ENCODE measurements around the gene PHF21B.
A peak's percentile ranks its signal among the peaks of the same experiment; 100 is the strongest.

The PHF21B gene

DNA sequence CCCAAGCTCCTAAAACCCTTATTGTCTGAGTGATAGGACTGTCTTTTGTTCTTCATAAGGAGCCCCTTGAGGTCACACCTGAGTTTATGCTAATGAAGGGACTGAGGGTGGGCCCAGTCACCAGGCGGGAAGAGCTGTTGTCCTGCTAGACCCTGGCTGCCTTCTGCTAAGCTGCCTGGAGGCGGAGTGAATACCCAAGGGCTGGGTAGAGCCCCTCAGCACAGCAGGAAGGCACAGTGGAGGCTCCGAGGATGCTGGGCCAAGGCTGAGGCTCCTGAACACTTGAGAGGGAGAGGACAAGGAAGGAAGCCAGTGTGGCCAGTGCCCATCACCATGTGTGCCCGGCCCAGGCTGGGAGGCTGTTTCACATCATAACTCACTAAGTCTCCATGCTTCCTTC is 4.8 kb upstream of the PHF21B start:
- no peak for DNase-seq (ENCODE audit: low spot score)

DNA sequence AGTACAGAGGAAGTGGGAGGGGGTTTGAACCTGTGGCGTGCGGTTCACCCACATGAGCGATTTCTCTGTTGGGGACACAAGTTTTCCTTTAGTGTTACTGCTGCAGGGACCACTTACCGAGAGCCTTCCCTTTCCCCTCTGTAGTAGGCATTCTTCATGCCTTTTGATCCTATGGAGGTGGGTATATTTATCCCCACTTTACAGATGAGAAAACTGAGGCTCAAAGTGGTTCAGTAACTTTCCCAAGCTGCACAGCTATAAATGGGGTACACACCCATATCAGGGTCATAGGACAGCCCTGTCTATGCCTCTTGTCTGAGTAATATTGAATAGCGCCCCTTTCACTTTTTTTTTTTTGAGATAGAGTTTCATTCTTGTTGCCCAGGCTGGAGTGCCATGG is 3.3 kb upstream of the PHF21B start:
- no peak for DNase-seq (ENCODE audit: low spot score)

DNA sequence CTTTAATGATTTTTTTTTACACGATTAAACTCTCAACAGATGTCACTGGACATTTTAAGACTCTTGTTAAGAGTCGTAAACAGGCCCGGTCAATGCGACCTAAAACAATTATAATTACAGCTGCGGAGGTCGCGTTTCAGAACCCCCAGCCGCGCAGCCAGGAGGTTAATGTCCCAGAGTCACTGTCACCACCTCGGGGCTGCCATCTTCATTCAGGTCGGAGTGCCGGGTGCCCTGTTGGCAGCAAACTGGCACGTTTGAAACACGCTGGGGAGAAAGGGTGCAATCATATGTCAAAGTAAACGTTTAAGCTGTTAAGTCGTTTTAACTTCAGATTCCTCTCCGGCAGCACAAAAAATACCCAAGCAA is 711 bp upstream of the PHF21B start:
- DNase-seq (ENCODE audit: low spot score), result no peak

DNA sequence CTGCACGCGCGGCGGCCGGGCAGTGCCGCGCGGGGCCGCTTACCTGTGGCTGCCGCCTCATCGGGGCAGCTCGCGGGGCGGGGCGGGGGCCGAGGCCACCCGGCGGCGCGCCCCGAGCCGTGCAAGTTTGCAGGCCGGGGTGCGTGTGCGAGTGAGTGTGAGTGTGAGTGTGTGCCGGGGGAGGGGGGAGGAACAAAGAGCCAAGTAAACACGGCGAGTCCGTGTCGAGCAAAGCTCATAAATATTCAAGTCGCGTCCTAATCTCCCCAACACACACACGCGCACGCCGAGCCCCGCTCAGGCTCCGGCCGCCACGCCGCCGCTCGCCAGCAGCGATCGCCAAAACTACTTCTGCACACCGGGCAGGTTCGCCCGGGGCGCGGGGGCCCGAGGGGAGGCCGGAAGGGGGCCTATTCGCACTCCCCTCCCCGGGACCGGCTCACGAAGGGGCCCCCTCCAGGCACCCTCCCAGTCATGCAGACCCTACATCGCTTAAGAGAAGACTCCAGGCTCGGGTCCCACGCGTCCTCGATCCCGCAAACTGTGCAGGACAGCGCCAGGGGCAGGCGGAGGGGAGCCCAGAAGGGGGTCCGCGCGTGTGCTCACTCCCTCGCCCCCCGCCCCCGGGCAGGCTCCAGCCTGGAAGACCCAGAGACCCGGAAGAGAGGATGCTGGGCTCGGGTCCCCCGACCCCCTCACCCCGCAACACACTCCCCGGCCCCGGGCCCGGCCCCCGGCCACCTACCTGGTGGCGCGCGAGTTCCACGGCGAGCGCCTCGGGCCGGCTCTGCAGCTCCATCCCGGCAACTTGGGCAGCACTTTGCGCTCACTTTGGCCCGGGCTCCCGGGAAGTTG is 827 bp downstream of the PHF21B start:
- peak; percentile 36 for DNase-seq (ENCODE audit: low spot score)

DNA sequence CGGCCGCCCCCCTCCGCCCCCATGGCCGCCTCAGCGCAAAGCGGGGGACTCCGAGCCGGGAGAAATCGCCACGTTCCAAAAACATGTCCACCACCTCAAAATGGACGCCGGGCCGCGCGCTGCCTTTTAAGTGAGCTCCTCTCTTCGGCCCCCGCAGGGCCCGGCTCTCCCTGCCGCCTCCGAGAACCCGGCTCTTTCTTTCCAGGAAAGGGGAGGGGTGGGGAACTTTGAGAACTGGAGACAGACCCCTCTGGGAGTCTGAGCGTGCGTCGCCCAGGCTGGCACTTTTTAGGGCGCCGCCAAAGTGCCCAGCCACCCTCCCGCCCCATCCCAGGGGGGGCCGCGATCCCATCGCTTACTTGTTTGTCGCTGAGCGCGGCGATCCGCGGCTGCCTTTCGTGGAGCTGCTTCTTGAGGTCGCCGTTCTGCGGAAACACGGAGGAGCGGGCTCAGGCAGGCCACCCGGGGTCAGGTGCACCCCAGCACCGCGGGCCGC is 1.6 kb downstream of the PHF21B start:
- no peak for DNase-seq (ENCODE audit: low spot score)

DNA sequence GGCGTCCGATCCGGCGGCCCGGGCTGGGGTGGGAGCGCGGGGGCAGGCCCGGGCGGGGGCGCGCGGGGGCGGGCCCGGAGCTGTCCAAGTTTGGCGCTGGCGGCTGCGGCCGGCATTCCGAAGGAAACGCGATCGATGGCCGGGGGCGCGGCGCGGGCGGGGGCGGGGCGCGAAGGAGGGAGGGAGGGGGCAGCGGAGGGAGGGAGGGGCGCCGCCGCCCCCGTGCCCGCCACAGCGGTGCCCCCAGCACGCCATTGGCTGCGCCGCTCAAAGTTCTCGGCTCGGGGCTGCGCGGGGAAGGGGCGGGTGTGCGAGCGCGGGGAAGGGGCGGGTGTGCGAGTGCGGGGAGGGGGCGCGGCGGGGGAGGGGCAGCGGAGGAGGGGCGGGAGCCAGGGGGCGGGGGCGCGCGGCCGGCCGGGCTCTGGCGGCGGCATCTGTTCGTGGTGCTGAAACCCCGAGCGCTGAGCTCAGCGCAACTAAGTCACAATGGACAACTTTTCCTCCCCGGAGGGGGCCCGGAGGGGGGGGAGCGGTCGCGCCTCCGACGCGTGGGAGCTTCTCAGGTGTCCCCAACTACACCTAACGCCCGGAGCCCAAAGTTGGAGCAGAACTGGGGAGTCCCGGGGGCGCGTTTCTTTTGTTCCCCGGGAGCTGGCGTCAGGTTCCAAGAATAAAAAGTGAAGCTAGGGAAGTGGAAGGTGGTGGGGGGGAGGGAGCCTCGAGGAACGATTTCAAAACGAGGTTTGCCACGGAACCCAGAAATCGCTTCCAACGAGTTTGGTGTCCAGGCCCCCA is 2.2 kb downstream of the PHF21B start:
- peak; percentile 64 for DNase-seq (ENCODE audit: low spot score)

DNA sequence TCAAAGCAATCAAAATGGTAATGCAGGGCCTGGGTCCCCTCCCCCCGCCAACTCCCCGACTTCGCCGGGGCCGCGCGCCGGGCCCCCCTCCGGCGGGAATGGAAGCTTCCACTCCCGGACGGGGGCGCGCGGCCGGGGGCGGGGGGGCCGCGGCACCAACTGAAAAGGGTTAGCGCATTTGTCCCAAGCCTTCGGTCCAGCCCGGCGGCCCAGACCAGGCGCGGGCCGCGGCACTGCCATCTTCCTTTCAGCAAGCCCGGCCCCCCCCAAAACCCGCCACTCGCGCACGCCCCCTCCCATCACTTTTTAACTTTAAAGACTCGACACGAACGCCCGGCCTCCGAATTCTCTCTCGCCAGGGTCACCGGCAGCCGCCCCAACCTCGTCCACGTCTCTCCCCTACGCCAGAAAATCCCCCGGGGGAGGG is 2.8 kb downstream of the PHF21B start:
- no peak for DNase-seq (ENCODE audit: low spot score)

DNA sequence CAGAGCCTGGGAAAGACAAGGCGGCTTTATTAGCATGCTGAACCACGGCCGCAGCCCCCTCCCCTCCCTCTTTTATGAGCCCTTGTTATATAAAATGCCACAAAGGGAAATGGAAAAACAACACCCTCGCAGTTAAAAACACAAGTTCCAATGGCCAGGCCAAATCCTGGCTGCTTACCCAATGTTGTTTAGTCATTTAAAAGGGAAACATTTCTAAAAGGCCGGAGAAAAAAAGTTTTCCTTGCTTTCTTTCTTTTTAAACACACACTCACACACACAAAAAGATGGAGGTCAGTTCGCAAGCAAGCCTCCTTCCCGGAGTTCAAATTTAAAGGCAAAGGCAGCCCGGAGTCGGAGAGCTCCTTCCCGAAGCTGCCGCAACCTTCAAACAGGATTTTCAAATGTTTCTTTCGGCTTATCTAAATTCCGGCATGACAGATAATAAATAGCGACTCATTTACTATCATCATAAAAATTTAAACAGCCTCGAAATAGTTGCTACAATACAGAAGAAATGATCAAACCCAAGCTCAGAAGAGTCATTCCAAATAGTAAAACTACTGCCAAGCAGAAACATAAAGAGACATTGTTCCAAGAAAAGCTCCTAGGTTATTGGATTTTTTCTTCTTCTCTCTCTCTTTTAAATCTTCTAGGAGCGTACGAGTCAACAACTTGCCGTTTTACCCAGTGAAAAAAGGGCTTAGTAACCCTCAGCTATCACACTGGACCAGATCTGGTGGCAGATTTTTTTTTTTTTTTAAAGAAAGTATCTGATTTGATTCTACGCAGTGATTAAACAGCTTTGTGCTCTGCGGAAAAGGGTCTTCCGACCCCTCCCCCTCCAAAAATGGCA is 3.5 kb downstream of the PHF21B start:
- DNase-seq (ENCODE audit: low spot score), result no peak

DNA sequence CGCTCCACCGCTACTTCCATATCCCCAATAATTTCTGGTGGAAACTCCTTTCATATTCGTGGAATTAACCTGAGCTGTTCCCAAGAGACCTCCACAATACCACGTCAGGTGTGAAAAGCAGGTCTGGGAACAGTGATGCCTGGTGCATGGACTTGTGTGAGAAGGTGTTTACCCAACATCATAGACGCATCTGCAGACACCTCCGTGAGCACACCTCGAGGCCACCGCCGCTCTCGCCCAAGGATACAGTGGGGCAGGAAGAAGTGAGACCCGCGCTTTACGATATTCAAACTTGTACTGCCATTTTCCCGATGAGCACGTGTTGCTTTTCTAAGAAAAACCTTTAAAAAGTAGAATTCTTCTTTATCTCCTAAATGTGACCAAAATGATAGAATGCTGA is 8.2 kb downstream of the PHF21B start:
- no peak for DNase-seq (ENCODE audit: low spot score)

DNA sequence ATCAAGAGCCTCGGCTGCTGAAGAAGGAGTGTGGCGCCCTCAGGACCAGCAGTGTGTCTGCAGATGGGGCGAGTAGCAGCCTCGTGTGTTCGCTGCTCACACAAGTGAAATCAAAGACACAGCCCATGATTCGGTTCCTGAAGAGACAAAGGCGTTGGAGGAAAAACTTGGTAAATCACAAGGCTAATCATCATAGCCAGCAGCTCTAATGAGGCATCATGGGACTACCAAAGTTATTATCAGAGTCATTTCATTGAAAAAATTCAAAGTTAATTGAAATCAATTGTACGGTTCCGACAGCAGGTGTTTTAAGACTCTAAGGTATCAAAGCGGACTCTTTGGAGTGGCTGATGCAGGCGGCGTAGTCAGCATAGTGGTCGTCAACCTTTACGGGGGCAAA is 9.5 kb downstream of the PHF21B start:
- no peak for DNase-seq (ENCODE audit: low spot score)

DNA sequence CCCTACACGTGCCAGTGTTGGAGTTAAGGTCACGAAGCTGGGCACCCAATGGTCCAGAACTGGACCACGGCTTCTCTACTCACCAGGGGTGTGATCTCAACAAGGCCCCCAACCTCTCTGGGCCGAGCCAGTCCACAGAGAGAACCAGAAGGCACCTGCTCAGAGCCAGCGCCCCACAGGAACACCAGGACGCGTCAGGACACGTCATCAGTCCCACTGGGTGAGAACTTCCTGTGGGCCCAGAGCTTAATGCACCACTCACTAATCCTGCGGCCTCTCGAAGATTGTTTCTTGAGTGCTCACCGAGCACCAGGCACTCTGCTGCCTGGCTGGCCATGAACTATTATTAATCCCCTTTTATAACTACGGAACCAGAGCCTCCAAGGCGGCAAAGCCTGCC is 10.1 kb downstream of the PHF21B start:
- no peak for DNase-seq (ENCODE audit: low spot score)

DNA sequence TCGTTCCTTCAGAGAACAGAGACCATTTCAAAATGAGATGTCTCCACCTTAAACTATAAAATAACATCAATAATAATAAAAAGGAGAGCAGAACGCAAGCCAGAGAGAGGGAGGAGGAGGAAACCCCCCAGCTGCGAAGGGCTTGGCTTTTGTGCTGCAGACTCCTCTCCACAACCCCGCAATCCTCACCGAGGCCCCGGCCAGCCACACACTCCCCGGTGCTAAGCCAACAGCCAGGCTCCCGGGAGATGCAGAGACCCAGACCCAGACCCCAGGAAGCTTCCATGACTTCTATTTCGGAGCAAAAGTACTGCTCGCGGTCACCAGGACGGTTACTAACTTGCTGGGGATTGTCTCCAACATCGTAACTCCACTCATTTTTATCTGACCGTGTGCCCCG is 10.6 kb downstream of the PHF21B start:
- no peak for DNase-seq (ENCODE audit: low spot score)

DNA sequence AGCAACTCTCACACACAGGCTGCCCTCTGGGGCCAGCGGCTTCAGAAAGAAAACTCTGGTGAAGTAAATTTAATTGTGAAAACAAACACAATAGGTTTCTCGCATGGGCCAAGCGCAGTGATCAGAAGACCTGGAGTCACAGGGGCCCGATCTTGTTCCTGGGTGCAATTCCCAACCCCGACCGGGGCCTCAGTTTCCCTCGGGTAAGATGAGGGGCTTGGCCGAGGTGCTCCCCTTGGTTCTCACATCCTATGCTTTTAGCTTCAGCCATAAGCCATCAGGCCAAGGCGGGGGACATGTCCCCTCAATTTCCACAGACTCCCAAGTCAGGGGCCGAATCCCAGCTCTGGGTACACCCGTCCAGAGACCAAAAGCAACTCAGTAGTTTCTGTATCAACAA is 11.5 kb downstream of the PHF21B start:
- no peak for DNase-seq (ENCODE audit: low spot score)

DNA sequence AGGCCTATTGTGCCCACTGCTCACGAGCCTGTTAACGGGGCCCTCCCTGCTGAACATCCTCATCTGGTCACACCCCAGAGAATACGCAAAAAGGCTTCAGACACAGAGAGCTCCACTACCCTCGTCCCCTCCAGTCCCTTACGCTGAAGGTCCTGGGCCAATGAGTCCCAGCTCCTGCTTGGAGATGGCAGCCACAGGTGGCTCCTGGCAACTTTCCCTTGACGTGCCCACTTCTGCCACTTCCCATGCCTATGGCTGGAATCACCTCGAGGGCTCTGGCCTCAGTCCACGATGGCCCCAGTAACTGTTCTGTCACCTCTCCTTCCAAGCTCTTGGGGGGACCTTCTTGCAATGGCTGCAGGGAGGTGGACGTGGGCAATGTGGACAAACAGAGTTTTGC is 12.7 kb downstream of the PHF21B start:
- no peak for DNase-seq (ENCODE audit: low spot score)

DNA sequence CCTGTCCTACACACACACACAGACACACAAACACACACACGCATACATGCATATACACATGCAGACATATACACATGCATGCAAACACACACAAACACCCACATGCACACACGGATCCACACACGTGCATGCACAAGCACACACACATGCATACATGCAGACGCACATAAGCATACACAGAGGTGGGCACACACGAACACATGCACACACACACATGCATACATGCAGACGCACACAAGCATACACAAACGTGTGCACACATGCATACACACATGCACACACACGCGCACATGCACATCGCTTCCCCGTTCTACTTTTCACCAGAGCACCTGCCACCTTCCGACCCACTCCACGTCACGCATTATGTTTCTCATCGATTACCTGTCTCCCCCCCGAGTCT is 13.2 kb downstream of the PHF21B start:
- no peak for DNase-seq (ENCODE audit: low spot score)

DNA sequence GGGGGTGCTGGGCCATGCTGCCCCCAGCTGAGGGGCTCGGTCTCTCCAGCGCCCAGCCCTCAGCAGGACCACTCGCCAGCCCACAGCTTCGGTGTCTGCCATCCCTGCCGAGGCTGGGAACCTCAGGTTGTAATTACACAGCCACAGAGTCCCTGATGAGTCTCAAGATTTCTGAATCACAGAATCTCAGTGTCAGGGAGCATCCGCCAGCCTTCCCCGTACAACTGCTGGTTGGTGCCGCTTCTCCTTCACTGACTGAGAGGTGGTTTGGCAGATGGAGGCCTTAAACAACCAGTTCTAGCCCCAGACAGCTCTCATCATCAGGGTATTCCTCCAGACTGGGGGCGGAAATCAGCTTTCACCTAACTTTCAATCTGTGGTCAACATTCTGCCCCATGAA is 13.7 kb downstream of the PHF21B start:
- no peak for DNase-seq (ENCODE audit: low spot score)

DNA sequence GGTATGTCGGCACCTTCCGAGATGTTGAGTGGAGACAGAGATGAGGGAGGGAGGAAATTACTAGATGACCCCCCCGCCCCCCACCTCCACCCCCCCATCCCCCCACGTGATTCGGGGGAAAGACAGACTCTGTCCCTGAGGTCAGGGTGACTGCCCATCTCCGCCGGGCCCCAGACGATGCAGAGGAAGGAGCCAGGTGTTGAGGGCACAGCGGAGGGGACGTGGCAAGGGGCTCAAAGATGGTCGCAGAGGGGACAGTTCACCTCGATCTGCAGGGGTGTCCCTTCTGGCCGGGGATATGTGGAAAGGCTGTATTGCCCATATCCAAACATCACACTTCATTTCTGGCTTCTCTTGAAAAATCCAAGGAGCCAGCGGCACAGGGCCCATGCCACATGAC is 14.1 kb downstream of the PHF21B start:
- DNase-seq (ENCODE audit: low spot score), result no peak

DNA sequence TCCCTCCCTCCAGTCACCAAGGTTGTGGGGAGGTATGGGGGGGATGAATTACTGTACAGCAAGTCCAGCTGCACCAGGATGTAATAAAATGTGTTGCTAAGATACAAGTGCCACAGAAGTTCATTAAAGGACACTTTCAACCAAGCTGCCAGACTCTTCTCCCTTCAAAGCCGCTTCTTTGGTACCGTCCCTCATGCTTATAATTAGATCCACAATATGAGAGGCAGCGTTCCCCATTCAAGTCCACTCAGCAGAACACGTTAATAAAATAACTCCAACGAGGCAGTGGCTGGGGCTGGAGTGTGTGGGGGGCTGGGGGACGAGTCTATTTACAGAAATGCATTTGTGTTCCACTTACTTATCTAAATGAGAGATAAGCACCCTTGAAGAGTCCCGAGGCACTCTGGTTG is 14.7 kb downstream of the PHF21B start:
- no peak for DNase-seq (ENCODE audit: low spot score)

DNA sequence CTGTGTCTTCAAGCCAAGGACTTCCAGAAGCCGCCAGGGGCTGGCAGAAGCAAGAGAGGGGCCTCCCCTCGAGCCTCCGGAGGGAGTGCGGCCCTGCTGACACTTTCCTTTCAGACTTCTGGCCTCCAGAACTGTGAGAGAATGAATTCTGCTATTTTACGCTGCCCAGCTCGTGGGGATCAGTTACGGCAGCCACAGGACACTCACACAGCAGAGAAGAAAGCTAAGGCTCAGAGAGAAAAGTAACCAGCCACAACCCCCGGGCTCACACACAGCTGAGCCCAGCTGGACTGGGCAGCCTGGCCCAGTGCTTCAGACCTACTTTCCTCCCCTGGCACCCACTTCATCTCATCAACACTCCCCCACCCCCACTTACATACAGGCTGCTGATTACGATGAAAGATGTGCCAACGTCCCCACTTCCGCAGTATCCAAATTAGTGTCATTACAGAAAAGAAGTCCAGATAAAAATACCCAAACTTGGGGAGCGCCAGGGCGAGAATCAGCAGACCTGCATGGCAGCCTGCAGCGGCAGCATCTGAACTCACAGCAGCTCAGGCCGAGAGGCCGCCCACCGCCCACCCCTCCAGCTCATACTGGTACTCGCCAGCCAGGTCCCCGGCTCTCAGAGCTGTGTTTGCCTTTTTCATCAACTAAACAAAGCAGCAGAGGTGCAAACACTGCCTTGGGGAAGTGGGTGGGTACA is 15.3 kb downstream of the PHF21B start:
- no peak for DNase-seq (ENCODE audit: low spot score)

DNA sequence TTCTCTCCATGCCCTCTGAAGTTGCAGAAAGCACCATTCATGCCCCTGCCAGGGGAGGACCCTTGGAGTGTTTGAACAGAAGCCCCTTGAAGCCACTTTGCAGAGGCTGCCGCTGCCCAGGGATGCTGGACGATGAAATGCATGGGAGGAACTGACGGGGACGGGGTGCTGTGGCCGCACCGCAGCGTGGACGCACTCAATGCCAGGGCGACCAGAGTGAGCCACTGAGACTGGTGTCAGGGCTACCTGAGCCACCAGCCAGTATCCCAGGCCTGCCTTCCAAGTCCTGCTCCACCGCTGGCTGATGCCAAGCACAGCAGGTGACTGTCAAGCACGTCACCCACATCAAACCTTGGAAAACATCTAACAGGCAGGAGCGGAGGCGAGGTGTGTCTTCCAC is 17.6 kb downstream of the PHF21B start:
- DNase-seq (ENCODE audit: low spot score), result no peak

DNA sequence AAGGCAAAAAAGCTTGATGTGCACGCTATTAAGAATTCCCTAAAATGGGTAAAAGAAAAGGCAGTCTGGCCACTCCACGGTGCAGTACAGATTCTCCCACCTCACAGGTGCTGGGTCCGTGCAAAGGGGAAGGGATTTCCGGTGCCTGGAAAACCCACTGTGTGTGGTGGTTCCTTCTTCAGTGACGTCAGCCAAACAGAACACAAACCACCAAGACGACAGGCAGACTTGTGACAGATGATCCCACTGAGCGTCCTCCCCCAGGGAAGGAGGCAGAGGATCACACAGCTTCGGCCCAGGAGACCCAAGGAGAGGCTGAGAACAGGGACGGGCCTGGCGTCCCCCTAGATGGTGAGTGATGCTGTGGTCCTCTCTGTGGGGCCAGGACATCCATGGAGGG is 18.6 kb downstream of the PHF21B start:
- no peak for DNase-seq (ENCODE audit: low spot score)

DNA sequence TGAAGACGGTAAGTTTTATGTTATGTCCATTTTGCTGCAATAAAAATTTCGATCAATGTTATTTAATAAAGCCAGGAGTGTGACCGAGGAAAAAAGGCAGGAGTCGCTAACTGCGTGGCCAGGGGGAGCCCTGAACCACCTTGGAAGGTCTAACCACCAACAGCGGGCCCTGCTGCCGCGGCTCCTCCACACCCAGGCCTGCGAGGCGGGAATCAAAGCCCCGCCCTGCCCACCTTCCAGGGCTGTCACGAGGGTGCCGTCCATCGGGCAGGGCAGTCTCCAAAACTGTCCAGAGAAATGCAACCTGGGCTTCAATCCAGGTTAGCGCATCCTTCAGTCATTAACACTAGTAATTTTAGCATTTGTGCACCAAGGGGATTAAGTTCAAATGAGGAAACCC is 19.0 kb downstream of the PHF21B start:
- no peak for DNase-seq (ENCODE audit: low spot score)
